ENCODE measurements around the gene RBM34.
"Not testable (repeated sequence)": the region's sequence is repeated elsewhere in the genome, so short reads cannot be mapped to it uniquely, and the experiment has no call there.

GRCh38 chr1:235159284-235159683 is 1.8 kb downstream of the RBM34 start:
- TF ChIP-seq CTCF, POLR2A (IDR thresholded peaks at IDR 0.05): not testable (repeated sequence)
